Measurements from ENCODE around the gene CMTM2.

DNA sequence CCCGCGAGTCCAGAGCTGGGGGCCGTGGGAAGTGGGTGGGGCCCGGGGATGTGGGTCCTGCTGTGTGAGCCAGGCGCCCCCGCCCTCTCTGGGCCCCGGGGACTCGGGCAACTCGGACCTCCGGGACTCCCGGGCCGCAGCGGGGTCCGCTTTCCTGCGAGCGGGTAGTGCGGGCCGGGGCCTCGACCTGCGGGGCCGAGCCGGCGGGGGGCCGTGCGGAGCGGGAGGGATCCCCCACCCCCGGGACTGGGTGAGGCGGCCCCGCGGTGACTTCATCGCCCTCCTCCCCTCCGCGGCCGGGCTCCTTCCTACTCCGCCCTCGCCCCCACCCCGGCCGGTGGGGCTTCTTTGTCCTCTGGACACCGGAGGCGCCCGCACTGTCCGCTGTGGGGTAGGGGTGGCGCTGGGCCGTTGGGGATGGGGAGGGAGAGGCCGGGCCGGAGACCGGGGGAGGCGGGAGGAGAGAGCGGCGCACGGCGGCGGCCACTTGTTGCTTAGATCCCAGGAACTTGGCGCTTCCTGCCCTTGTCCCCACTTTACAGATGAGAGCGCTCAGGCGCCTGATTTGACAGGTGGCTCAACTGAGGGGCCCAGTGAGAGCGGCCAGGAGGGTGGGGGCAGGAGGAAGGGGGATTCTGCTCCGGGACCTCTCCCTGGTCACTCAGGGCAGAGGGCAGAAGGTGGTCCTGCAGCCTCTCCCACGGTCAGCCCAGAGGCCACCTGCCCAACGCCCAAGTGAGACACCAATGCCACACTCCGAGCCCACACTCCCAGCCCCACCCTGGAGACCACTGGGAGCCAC, 26.1 kb downstream of the CMTM2 start:
- TF ChIP-seq ZNF274 (IDR thresholded peaks at IDR 0.05; ENCODE audit: low read depth, low read length) (no peak), SUZ12 (IDR thresholded peaks at IDR 0.05; ENCODE audit: extremely low read depth, insufficient read depth, insufficient read length) (no peak), YY1 (IDR thresholded peaks at IDR 0.05; ENCODE audit: insufficient read depth, insufficient read length) (no peak)
